Tibial artery (tissue), 4 donors: Measurements from ENCODE around the gene GCNA.

Source experiments
- DNase-seq, 2 donors: peaks; one replicate each; pipeline ENCODE4 v3.0.0-alpha.2; 2019
- H3K27ac ChIP-seq, 2 donors: fragments of 200-600 bp; sonication (generic) in 1 of 2; 1 replicate in 1 of 2; 2 replicates in 1 of 2; pipeline ENCODE4 v1.5.1; 2018 to 2019; ENCODE audit warnings: mild to moderate bottlenecking in 1 of 2
- H3K27me3 ChIP-seq, 2 donors: fragments of 200-600 bp; sonication (generic) in 1 of 2; one replicate each; pipeline versions ENCODE4 v1.5.1 to v1.6.0; 2016 to 2019
- H3K36me3 ChIP-seq, 3 donors: fragments of 200-600 bp; sonication (generic) in 2 of 3; one replicate each; pipeline ENCODE4 v1.5.1; 2016 to 2019; ENCODE audit warnings: mild to moderate bottlenecking in 2 of 3
- H3K4me1 ChIP-seq, 4 donors: fragments of 200-600 bp; sonication (generic) in 2 of 4; 1 replicate in 3 of 4; 2 replicates in 1 of 4; pipeline ENCODE4 v1.5.1; 2016 to 2019
- H3K4me3 ChIP-seq, 2 donors: fragments of 200-600 bp; sonication (generic) in 1 of 2; 1 replicate in 1 of 2; 2 replicates in 1 of 2; pipeline ENCODE4 v1.5.1; 2018 to 2019; ENCODE audit warnings: mild to moderate bottlenecking in 2 of 2
- H3K9me3 ChIP-seq, 3 donors: fragments of 200-600 bp; sonication (generic) in 1 of 3; one replicate each; pipeline ENCODE4 v1.5.1; 2016 to 2019
- CTCF ChIP-seq, 2 experiments: fragments of 200-600 bp in 1 of 2; fragments of 450-650 bp in 1 of 2; IDR thresholded peaks; one replicate each; pipeline ENCODE4 v1.5.1; 2017 to 2019; ENCODE audit warnings: antibody characterized with exemption in 2 of 2, mild to moderate bottlenecking in 1 of 2, moderate library complexity in 1 of 2
- intact Hi-C: fragments of 100-400 bp; cut with DNase I; formaldehyde crosslinking; loops from one replicate; pipeline ENCODE4 v1.15.0; 2023; ENCODE audit warnings: low total_unique reads

GCNA gene

GRCh38 chrX:71653344-71653743 is 75.1 kb downstream of the GCNA start:
- no peaks in the 10 kb centered on the region for H3K27me3 ChIP-seq
- intact Hi-C loops, result no loop called here
- DNase-seq, result no peak
- no peaks in the 10 kb centered on the region for H3K9me3 ChIP-seq
- no peak for TF ChIP-seq CTCF (IDR thresholded peaks at IDR 0.05)
- H3K4me3 ChIP-seq, result no peak overlapping the region
- H3K27ac ChIP-seq, result no peak overlapping the region
- no peaks in the 10 kb centered on the region for H3K4me1 ChIP-seq
- H3K36me3 ChIP-seq, result no peaks in the 10 kb centered on the region

GRCh38 chrX:71657267-71657666 is 79.0 kb downstream of the GCNA start:
- Histone ChIP-seq H3K4me1 (no peaks in the 10 kb centered on the region), H3K27me3 (no peaks in the 10 kb centered on the region), H3K27ac (no peak overlapping the region), H3K9me3 (no peaks in the 10 kb centered on the region), H3K4me3 (no peak overlapping the region), H3K36me3 (no peaks in the 10 kb centered on the region)
- no peak for DNase-seq
- intact Hi-C loops, result no loop called here
- TF ChIP-seq CTCF (IDR thresholded peaks at IDR 0.05), result no peak

- intact Hi-C loops, result no loop called here
- H3K27ac ChIP-seq, result no peak overlapping the region
- H3K9me3 ChIP-seq, result no peaks in the 10 kb centered on the region
- no peaks in the 10 kb centered on the region for H3K27me3 ChIP-seq
- DNase-seq, result no peak
- H3K4me3 ChIP-seq, result no peak overlapping the region
- no peaks in the 10 kb centered on the region for H3K36me3 ChIP-seq
- no peak for TF ChIP-seq CTCF (IDR thresholded peaks at IDR 0.05)
- no peaks in the 10 kb centered on the region for H3K4me1 ChIP-seq
Observed at GRCh38 chrX:71659342-71659741, 81.1 kb downstream of the GCNA start.

GRCh38 chrX:71659959-71660358 is 81.7 kb downstream of the GCNA start:
- Histone ChIP-seq H3K4me1 (no peaks in the 10 kb centered on the region), H3K4me3 (no peak overlapping the region), H3K27ac (no peak overlapping the region), H3K27me3 (no peaks in the 10 kb centered on the region), H3K9me3 (no peaks in the 10 kb centered on the region), H3K36me3 (no peaks in the 10 kb centered on the region)
- DNase-seq, result no peak
- no peak for TF ChIP-seq CTCF (IDR thresholded peaks at IDR 0.05)
- intact Hi-C loops, result no loop called here

- Histone ChIP-seq H3K4me1 (no peaks in the 10 kb centered on the region), H3K4me3 (no peak overlapping the region), H3K9me3 (no peaks in the 10 kb centered on the region), H3K27ac (no peak overlapping the region), H3K36me3 (no peaks in the 10 kb centered on the region), H3K27me3 (no peaks in the 10 kb centered on the region)
- intact Hi-C loops, result no loop called here
- no peak for DNase-seq
- TF ChIP-seq CTCF (IDR thresholded peaks at IDR 0.05), result no peak
Observed at GRCh38 chrX:71660562-71661416, 82.6 kb downstream of the GCNA start.
